HG03135 (cell line): ENCODE data around the gene EFNA5.
"Not testable (repeated sequence)": the region's sequence is repeated elsewhere in the genome, so short reads cannot be mapped to it uniquely, and the experiment has no call there.

ENCODE experiments used
- ATAC-seq: cut with Tn5 transposase; IDR thresholded peaks from one replicate; pipeline ENCODE4 v1.9.1; 2021; ENCODE audit warnings: mild to moderate bottlenecking, moderate library complexity; ENCODE audit not compliant: unreplicated experiment

EFNA5 gene

GRCh38 chr5:107466233-107466769, 204.4 kb downstream of the EFNA5 start:
- ATAC-seq, result no peak

- no peak for ATAC-seq
These were observed 205.9 kb downstream of the EFNA5 start for GRCh38 chr5:107464876-107465275.

GRCh38 chr5:107464416-107464815, 206.3 kb downstream of the EFNA5 start:
- ATAC-seq, result no peak

DNA sequence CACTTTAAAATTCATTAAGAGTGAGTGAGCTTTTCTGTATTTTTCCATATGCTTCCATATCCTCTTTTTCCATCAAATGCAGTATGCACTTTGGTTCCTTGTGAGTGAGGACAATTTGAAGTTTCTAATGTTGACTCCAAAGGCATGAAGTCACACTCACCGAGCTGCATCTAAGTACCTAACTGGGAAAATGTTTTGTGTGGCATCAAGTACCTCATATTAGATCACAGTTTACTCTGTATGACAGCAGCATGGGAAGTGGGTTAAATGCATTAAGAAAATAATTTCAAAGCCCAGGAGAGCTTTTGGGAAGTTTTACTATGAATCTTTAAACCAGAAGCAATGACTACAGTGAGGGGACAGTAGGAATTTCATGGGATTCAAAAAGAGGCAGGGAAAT, 207.0 kb downstream of the EFNA5 start:
- no peak for ATAC-seq

GRCh38 chr5:107461770-107462169, 209.0 kb downstream of the EFNA5 start:
- ATAC-seq, result no peak

DNA sequence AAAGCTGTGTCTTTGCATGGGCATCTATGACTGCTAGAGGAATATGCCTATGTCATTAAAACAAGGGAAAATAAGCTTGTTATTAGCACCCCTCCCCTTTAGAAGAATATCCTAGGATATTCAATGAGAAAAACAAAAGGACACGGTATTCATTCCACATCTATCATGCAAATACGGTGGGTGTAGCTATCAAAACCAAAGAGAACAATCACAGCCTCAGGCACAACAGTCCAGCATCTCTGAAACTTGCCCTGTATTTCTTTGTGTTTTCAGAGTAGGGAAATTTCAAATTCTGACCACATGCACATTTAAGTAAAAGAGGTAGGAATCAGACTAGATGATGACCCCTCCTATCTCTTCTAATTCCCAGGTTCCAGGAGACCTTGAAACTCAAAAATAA, 209.9 kb downstream of the EFNA5 start:
- no peak for ATAC-seq

GRCh38 chr5:107459605-107460004, 211.1 kb downstream of the EFNA5 start:
- ATAC-seq, result no peak

DNA sequence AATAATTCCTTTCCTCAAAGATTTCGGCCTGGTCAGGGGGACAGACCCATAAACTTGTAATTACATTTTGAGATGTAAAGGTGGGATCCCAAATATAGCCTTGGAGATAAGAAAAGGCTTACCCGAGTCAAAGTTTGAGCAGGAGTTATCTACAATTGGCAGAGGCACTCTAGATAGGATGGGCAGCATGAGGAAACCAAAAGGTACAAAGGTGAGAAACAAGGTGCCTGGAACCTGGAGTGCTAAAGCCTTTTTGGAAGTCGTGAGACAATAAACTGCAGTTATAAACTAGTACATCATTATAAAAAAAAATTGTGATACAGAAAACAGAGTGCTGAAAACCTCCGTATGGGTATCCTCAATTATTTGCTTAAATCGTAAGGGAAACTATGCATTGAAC, 212.4 kb downstream of the EFNA5 start:
- no peak for ATAC-seq

DNA sequence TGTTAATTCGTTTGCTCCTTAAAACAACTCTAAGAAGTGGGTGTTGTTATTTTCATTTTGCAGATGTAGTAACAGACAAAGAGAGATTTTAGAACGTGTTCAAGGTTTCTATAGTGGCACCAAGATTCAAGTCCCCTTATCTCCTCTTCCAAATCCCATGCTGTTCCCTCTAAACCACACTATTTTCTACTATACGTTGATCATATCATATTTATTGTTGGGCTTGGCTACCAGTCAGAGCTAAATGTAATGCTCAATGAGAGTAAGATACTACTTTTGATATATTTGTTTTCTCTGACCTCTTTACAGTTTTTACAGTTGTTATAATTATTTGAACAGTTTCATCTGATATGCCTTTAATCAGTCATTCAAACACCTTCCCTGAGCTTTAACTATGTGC, 212.9 kb downstream of the EFNA5 start:
- ATAC-seq, result no peak

- no peak for ATAC-seq
These were observed 213.6 kb downstream of the EFNA5 start for GRCh38 chr5:107457138-107457537.

- ATAC-seq, result peak; percentile 72
These were observed 214.4 kb downstream of the EFNA5 start for GRCh38 chr5:107456281-107456715.

- no peak for ATAC-seq
These were observed 215.6 kb downstream of the EFNA5 start for GRCh38 chr5:107455111-107455544.

- not testable (repeated sequence) for ATAC-seq
These were observed 218.9 kb downstream of the EFNA5 start for GRCh38 chr5:107451827-107452226.

DNA sequence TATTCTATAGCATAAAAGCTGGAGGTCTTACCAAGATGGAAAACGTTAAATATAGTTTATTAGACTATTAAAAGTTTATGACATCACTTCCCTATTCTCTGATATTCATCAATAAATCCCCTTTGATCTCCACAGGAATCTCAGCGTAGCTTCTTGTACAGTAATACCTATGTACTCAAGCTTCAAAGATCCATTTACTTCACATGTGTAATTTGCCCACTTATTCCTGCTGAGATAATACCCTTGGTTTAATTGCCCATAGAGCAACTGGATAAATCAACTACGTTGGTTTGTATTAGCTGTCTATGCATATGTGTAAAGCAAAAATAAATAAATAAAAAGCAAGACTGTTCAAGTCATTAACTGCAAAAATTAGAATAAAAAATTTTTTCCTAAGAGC, 219.7 kb downstream of the EFNA5 start:
- ATAC-seq, result no peak

DNA sequence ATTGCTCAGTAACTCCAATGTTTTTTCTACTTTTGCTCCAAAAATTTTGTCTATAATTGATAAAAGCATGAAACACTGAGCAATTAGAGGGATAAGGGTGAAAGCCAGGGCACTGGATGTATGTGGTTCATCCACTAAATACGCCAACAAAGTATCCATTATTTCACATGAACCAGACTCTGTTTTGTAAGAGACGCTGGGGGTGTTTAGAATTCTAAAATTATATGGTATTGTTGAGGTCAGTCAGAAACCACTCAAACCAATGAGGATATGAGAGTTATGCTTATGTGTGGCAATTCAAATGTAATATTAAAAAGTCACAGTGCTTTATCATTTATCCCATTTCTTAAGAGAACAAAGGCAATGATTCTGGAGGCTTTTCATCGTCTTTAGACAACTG, 220.2 kb downstream of the EFNA5 start:
- no peak for ATAC-seq

- ATAC-seq, result no peak
These were observed 221.4 kb downstream of the EFNA5 start for GRCh38 chr5:107449369-107449768.

DNA sequence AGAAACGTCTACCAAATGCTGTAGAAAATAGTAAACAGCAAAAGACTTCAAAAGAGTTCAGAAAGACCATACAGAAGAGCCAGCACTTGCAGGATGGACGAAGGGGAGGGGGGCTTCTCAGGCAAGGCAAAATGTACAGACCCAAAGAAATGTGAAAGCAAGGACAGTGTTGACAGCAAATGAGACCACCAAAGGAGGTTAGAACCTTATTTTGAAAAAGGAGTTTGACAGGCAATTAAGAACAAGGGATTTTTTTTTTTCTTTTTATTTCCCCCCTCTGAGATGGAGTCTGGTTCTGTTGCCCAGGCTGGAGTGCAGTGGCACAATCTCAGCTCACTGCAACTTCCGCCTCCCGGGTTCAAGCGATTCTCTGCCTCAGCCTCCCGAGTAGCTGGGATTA, 223.2 kb downstream of the EFNA5 start:
- no peak for ATAC-seq

- no peak for ATAC-seq
These were observed 223.8 kb downstream of the EFNA5 start for GRCh38 chr5:107446972-107447371.

- ATAC-seq, result no peak
These were observed 226.4 kb downstream of the EFNA5 start for GRCh38 chr5:107444300-107444699.

DNA sequence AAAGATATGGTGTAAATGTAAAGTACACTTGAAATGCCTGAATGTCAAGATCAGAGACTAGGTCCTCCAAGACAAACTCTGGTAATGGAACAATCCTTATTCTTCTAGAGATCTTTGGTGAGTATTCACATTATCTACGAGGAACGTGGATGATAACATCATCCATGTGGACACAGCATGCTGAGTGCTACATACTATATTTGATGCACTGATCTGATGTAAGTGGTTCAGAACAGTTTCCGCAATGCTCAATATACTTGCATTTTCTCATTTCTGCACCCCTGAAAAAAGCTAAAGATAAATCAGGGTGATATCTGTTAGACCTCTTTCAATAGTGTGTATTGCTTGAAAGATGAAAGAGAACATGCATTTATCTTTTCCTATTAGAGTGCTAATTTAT, 226.8 kb downstream of the EFNA5 start:
- ATAC-seq, result no peak

DNA sequence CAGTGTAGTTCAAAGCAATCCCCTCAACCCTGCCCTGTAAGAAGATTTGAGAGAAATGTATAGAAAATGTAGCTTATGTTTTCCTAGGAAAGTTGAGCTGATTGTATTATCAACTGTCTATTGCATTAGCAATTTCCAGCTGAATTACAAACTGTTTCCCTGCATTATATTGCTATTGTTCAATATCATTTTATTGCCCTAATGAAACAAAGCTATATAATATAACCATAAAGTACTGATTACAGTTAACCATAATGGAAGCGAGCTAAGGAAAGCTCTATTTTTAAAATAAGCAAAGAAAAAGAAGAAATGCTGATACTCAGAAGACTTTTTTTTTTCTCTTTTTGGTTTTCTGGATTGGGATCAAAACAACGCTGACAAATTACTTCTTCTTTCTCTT, 228.3 kb downstream of the EFNA5 start:
- ATAC-seq, result no peak

DNA sequence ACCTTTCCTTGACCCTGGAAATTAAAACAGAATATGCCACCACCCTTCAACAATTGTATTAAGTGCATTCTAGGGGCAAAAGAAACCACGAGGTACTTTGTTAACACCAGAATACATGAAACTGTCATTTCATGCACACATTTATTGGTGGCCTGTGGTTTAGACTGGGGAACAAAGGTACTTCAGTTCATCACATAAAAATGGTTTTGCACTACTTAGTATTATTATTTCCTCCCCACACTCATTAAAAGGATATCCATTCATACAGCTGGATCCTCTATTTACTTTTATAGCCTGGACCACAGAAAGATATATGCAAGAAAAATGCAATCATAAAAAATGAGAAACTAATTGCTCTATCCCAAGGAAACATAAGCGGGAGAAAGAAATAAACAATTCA, 230.9 kb downstream of the EFNA5 start:
- ATAC-seq, result no peak

- ATAC-seq, result no peak
These were observed 232.7 kb downstream of the EFNA5 start for GRCh38 chr5:107437986-107438510.
